Stimulated activated CD8-positive, alpha-beta memory T cell treated with anti-CD3 and anti-CD28 coated beads, Interleukin-7, amount 100 ng/mL, for 4 hours (primary cell): Measurements from ENCODE around the gene DUOX1.
"Not testable (repeated sequence)": the region's sequence is repeated elsewhere in the genome, so short reads cannot be mapped to it uniquely, and the experiment has no call there.

Source experiments
- DNase-seq, 2 donors: peaks; one replicate each; pipeline ENCODE4 v3.0.0-alpha.2; 2020; ENCODE audit warnings: low read depth in 2 of 2

The DUOX1 gene

GRCh38 chr15:45121706-45122417, 7.9 kb upstream of the DUOX1 start:
- no peak for DNase-seq

GRCh38 chr15:45122719-45123118, 7.1 kb upstream of the DUOX1 start:
- DNase-seq, result no peak

GRCh38 chr15:45123397-45123796, 6.4 kb upstream of the DUOX1 start:
- no peak for DNase-seq

GRCh38 chr15:45126535-45127158, 3.1 kb upstream of the DUOX1 start:
- peak in 1 of 2 donors; percentile 29 for DNase-seq

- no peak for DNase-seq
Observed at GRCh38 chr15:45128971-45129639, 689 bp upstream of the DUOX1 start.

GRCh38 chr15:45130291-45131000, 652 bp downstream of the DUOX1 start:
- DNase-seq, result no peak

- no peak for DNase-seq
Observed at GRCh38 chr15:45131510-45131909, 1.7 kb downstream of the DUOX1 start.

GRCh38 chr15:45132844-45133560, 3.2 kb downstream of the DUOX1 start:
- DNase-seq, result no peak

GRCh38 chr15:45133561-45133920, 3.7 kb downstream of the DUOX1 start:
- DNase-seq, result no peak

- DNase-seq, result no peak
Observed at GRCh38 chr15:45134046-45134445, 4.3 kb downstream of the DUOX1 start.

- no peak for DNase-seq
Observed at GRCh38 chr15:45134682-45135604, 5.1 kb downstream of the DUOX1 start.

- DNase-seq, result not testable (repeated sequence)
Observed at GRCh38 chr15:45135705-45136377, 6.0 kb downstream of the DUOX1 start.

- DNase-seq, result no peak
Observed at GRCh38 chr15:45136378-45136764, 6.6 kb downstream of the DUOX1 start.

- no peak for DNase-seq
Observed at GRCh38 chr15:45137703-45138102, 7.9 kb downstream of the DUOX1 start.

- DNase-seq, result no peak
Observed at GRCh38 chr15:45138814-45139765, 9.3 kb downstream of the DUOX1 start.

- DNase-seq, result no peak
Observed at GRCh38 chr15:45139770-45140169, 10.0 kb downstream of the DUOX1 start.

GRCh38 chr15:45140557-45141250, 10.9 kb downstream of the DUOX1 start:
- no peak for DNase-seq

- no peak for DNase-seq
Observed at GRCh38 chr15:45141386-45141785, 11.6 kb downstream of the DUOX1 start.
